ENCODE data around the gene NAGLU. TPM values are rescaled to one million over a fixed set of nuclear protein-coding genes. Genes with fewer than 3 reads are reported as not detected.

Gene NAGLU
- total and polyA plus RNA-seq, 2 of the 13 experiments (the other 11 are each of a cell fraction or from before 2014, with no cell fraction given), result 28.2 to 40.1 TPM

- no peak for TF ChIP-seq ZNF572 (CRISPR knock-in tag; IDR thresholded peaks at IDR 0.05)
- TF ChIP-seq TBP (CRISPR knock-in tag; IDR thresholded peaks at IDR 0.05), result no peak; the same call in 1 of the 2 replicates
- TF ChIP-seq RNF219 (CRISPR knock-in tag; IDR thresholded peaks at IDR 0.05), result 0 out of 2 replicates have a peak, but pooled peaks have one; percentile 78
- TF ChIP-seq ZBTB7B (CRISPR knock-in tag; IDR thresholded peaks at IDR 0.05), result peak; percentile 36; the same call in 1 of the 2 replicates
- no peak for TF ChIP-seq CBFB (CRISPR knock-in tag; IDR thresholded peaks at IDR 0.05)
- no peak for TF ChIP-seq KDM3A (CRISPR knock-in tag; IDR thresholded peaks at IDR 0.05; ENCODE audit: low read depth)
- peak; percentile 43; the same call in 1 of the 2 replicates for TF ChIP-seq ZNF792 (CRISPR knock-in tag; IDR thresholded peaks at IDR 0.05)
- TF ChIP-seq NPAS2 (CRISPR knock-in tag; IDR thresholded peaks at IDR 0.05; ENCODE audit: borderline replicate concordance), result no peak
- TF ChIP-seq BCL3 (CRISPR knock-in tag; IDR thresholded peaks at IDR 0.05), result peak; percentile 20; the same call in 1 of the 2 replicates
- TF ChIP-seq TRAFD1 (CRISPR knock-in tag; IDR thresholded peaks at IDR 0.05; ENCODE audit: borderline replicate concordance), result 0 out of 2 replicates have a peak, but pooled peaks have one; percentile 7
- TF ChIP-seq BRCA1 (CRISPR knock-in tag; IDR thresholded peaks at IDR 0.05), result peak; percentile 21; the same call in 1 of the 2 replicates
- TF ChIP-seq PRDM15 (CRISPR knock-in tag; IDR thresholded peaks at IDR 0.05), result 0 out of 2 replicates have a peak, but pooled peaks have one; percentile 8
- no peak for TF ChIP-seq ZNF282 (IDR thresholded peaks at IDR 0.05; ENCODE audit: partially characterized antibody)
- peak; percentile 8; the same call in 1 of the 2 replicates for TF ChIP-seq ELF4 (CRISPR knock-in tag; IDR thresholded peaks at IDR 0.05; ENCODE audit: borderline replicate concordance)
- no peak for TF ChIP-seq MED8 (CRISPR knock-in tag; IDR thresholded peaks at IDR 0.05; ENCODE audit: insufficient replicate concordance)
- TF ChIP-seq ELK4 (CRISPR knock-in tag; IDR thresholded peaks at IDR 0.05; ENCODE audit: borderline replicate concordance), result no peak
- peak; percentile 25; the same call in 1 of the 2 replicates for TF ChIP-seq ZNF709 (CRISPR knock-in tag; IDR thresholded peaks at IDR 0.05)
- no peak for TF ChIP-seq HMGA1 (CRISPR knock-in tag; conservative IDR thresholded peaks at IDR 0.05)
- no peak; the same call in 1 of the 2 replicates for TF ChIP-seq POGZ (CRISPR knock-in tag; IDR thresholded peaks at IDR 0.05)
Measured at GRCh38 chr17:42562388-42563142, 26.5 kb downstream of the NAGLU start (continued).

Measured in HepG2 (cell line).